CD14-positive monocyte (primary cell): ENCODE results near the gene ALS2. TPM values are rescaled to one million over a fixed set of nuclear protein-coding genes. Genes with fewer than 3 reads are reported as not detected.

Experiments
- DNase-seq, 3 donors: peaks; one replicate each; pipeline ENCODE4 v3.0.0-alpha.2; 2011 to 2022
- H2AFZ ChIP-seq: 2 replicates; pipeline ENCODE4 v1.6.0; 2012; ENCODE audit warnings: mild to moderate bottlenecking, low read depth, low read length, inconsistent platforms; ENCODE audit not compliant: insufficient read depth, poor library complexity, severe bottlenecking
- H3K27ac ChIP-seq, 2 donors: 1 replicate in 1 of 2; 2 replicates in 1 of 2; pipeline ENCODE4 v1.5.1; 2012 to 2013; ENCODE audit warnings: low read length in 2 of 2, control low read depth in 1 of 2, inconsistent platforms in 1 of 2, low read depth in 1 of 2, mild to moderate bottlenecking in 1 of 2
- H3K27me3 ChIP-seq, 2 donors: one replicate each; pipeline versions ENCODE4 v1.6.0 to v1.6.1; 2011 to 2013; ENCODE audit warnings: low read length in 2 of 2; ENCODE audit not compliant: control insufficient read depth in 2 of 2, insufficient read depth in 2 of 2
- H3K36me3 ChIP-seq, 2 donors: replicated peaks in 1 of 2; 1 replicate in 1 of 2; 2 replicates in 1 of 2; pipeline versions ENCODE4 v1.5.1 to v1.6.1; 2012 to 2013; ENCODE audit warnings: low read length in 2 of 2, control low read depth in 1 of 2, inconsistent platforms in 1 of 2, mild to moderate bottlenecking in 1 of 2; ENCODE audit not compliant: insufficient read depth in 2 of 2, control insufficient read depth in 1 of 2
- H3K4me1 ChIP-seq, 2 donors: 1 replicate in 1 of 2; 2 replicates in 1 of 2; pipeline versions ENCODE4 v1.5.1 to v1.6.1; 2012 to 2013; ENCODE audit warnings: low read length in 2 of 2, control low read depth in 1 of 2, inconsistent platforms in 1 of 2, mild to moderate bottlenecking in 1 of 2, moderate library complexity in 1 of 2; ENCODE audit not compliant: insufficient read depth in 2 of 2, control insufficient read depth in 1 of 2
- H3K4me2 ChIP-seq: replicated peaks from 2 replicates; pipeline ENCODE3; 2012; ENCODE audit warnings: low read length, moderate library complexity, mild to moderate bottlenecking; ENCODE audit not compliant: poor library complexity, severe bottlenecking; ENCODE audit errors: extremely low read depth
- H3K4me3 ChIP-seq, 3 experiments: fragments of 200-600 bp in 1 of 3; sonication (generic) in 1 of 3; replicated peaks in 1 of 3; 1 replicate in 2 of 3; 2 replicates in 1 of 3; pipeline ENCODE4 v1.5.1; 2011 to 2013; ENCODE audit warnings: low read length in 3 of 3, mild to moderate bottlenecking in 3 of 3, control low read depth in 2 of 3, low read depth in 2 of 3, inconsistent platforms in 1 of 3, moderate library complexity in 1 of 3
- H3K79me2 ChIP-seq: 2 replicates; pipeline ENCODE4 v1.6.0; 2012; ENCODE audit warnings: mild to moderate bottlenecking, control low read depth, inconsistent platforms, low read length, moderate library complexity; ENCODE audit not compliant: insufficient read depth
- H3K9ac ChIP-seq: 2 replicates; pipeline ENCODE4 v1.6.0; 2017; ENCODE audit warnings: low read length, mild to moderate bottlenecking; ENCODE audit not compliant: insufficient read depth, poor library complexity, severe bottlenecking
- H3K9me3 ChIP-seq, 2 donors: replicated peaks in 1 of 2; 1 replicate in 1 of 2; 2 replicates in 1 of 2; pipeline versions ENCODE4 v1.5.1 to v1.6.1; 2012 to 2013; ENCODE audit warnings: low read length in 2 of 2, control low read depth in 1 of 2; ENCODE audit not compliant: control insufficient read depth in 1 of 2, insufficient read depth in 1 of 2
- H4K20me1 ChIP-seq: 2 replicates; pipeline ENCODE4 v1.6.0; 2012; ENCODE audit warnings: mild to moderate bottlenecking, low read length, control low read depth, moderate library complexity; ENCODE audit not compliant: insufficient read depth
- H3K27ac Mint-ChIP-seq, 7 donors: one replicate each; pipeline ENCODE4 v1.8.0; 2020; ENCODE audit warnings: mild to moderate bottlenecking in 7 of 7, mixed read lengths in 7 of 7, moderate library complexity in 6 of 7, inconsistent platforms in 2 of 7
- H3K27me3 Mint-ChIP-seq, 3 donors: one replicate each; pipeline ENCODE4 v1.8.0; 2021 to 2022; ENCODE audit warnings: low read depth in 3 of 3, mild to moderate bottlenecking in 3 of 3, mixed read lengths in 3 of 3, moderate library complexity in 3 of 3, inconsistent platforms in 1 of 3
- H3K36me3 Mint-ChIP-seq, 2 donors: one replicate each; pipeline ENCODE4 v1.8.0; 2020; ENCODE audit warnings: mixed read lengths in 2 of 2, inconsistent platforms in 1 of 2, mild to moderate bottlenecking in 1 of 2
- H3K4me1 Mint-ChIP-seq: one replicate; pipeline ENCODE4 v1.8.0; 2020; ENCODE audit warnings: mild to moderate bottlenecking, mixed read lengths
- H3K4me3 Mint-ChIP-seq, 2 donors: one replicate each; pipeline ENCODE4 v1.8.0; 2020; ENCODE audit warnings: mild to moderate bottlenecking in 2 of 2, mixed read lengths in 2 of 2, moderate library complexity in 1 of 2
- H3K9me3 Mint-ChIP-seq, 7 donors: one replicate each; pipeline ENCODE4 v1.8.0; 2020 to 2022; ENCODE audit warnings: mixed read lengths in 7 of 7, mild to moderate bottlenecking in 6 of 7, moderate library complexity in 6 of 7, inconsistent platforms in 2 of 7
- CTCF ChIP-seq: fragments of 200-600 bp; IDR thresholded peaks from one replicate; pipeline ENCODE4 v1.8.0; 2022; ENCODE audit warnings: antibody characterized with exemption, mild to moderate bottlenecking
- WGBS: methylation state at CpG from one replicate; pipeline ENCODE4 v1.1.5; 2013; ENCODE audit warnings: missing lambda C conversion rate; ENCODE audit not compliant: insufficient coverage; 5-methylcytosine and 5-hydroxymethylcytosine counted together
- intact Hi-C, 2 donors: fragments of 100-400 bp; cut with micrococcal nuclease; formaldehyde crosslinking; loops; one replicate each; pipeline versions ENCODE4 v1.15.0 to v1.15.1; 2023
- polyA plus RNA-seq, 3 donors: library from polyadenylated mRNA; depleted of rRNA in 1 of 3; unstranded in 2 of 3; stranded (reverse) in 1 of 3; fragments of 300-500 nt in 2 of 3; fragments of >200 nt in 1 of 3; fragmentation: Illumina TruSeq in 2 of 3; gene quantifications; 1 replicate in 2 of 3; 2 replicates in 1 of 3; pipeline ENCODE4 v1.2.3, GENCODE V29; 2012 to 2021

ALS2 gene
- polyA plus RNA-seq, 3 donors: 2.6 to 4.7 (median 3.1) TPM

GRCh38 chr2:201707142-201707541 lies 73.6 kb downstream of the ALS2 start:
- no peak for TF ChIP-seq CTCF
- H3K4me3 ChIP-seq: no peak overlapping the region
- H3K27ac Mint-ChIP-seq: no peak overlapping the region
- no peaks in the 10 kb centered on the region for H3K27me3 ChIP-seq
- no peaks in the 10 kb centered on the region for H3K27me3 Mint-ChIP-seq
- H3K4me2 ChIP-seq: no peak overlapping the region
- no peak overlapping the region for H3K4me3 Mint-ChIP-seq
- no peak overlapping the region for H3K9ac ChIP-seq
- peaks cover 56 to 62% of the 10 kb centered on the region in 2 donors for H3K36me3 Mint-ChIP-seq
- intact Hi-C loops: no loop called here
- no peaks in the 10 kb centered on the region for H3K4me1 Mint-ChIP-seq
- no peaks in the 10 kb centered on the region for H3K79me2 ChIP-seq
- no peak for DNase-seq
- no peak overlapping the region for H2AFZ ChIP-seq
- no peaks in the 10 kb centered on the region for H4K20me1 ChIP-seq
- no peaks in the 10 kb centered on the region for H3K9me3 ChIP-seq
- H3K27ac ChIP-seq: no peak overlapping the region
- H3K9me3 Mint-ChIP-seq: peaks cover 0 to 1% (median 0%) of the 10 kb centered on the region in 7 donors
- WGBS: no CpG with 5 or more reads among the region's 1 CpG
- no peaks in the 10 kb centered on the region for H3K4me1 ChIP-seq
- H3K36me3 ChIP-seq: peaks cover 45 to 68% of the 10 kb centered on the region in 2 donors

- no peak for TF ChIP-seq CTCF
- H3K4me3 ChIP-seq: no peak overlapping the region
- no peaks in the 10 kb centered on the region for H3K9me3 Mint-ChIP-seq
- H3K4me1 Mint-ChIP-seq: no peaks in the 10 kb centered on the region
- H4K20me1 ChIP-seq: no peaks in the 10 kb centered on the region
- no peak overlapping the region for H3K27ac Mint-ChIP-seq
- no peaks in the 10 kb centered on the region for H3K4me1 ChIP-seq
- H3K4me3 Mint-ChIP-seq: no peak overlapping the region
- H2AFZ ChIP-seq: no peak overlapping the region
- no peak overlapping the region for H3K4me2 ChIP-seq
- no CpG with 5 or more reads among the region's 5 CpGs for WGBS
- H3K36me3 ChIP-seq: peaks cover 45 to 67% of the 10 kb centered on the region in 2 donors
- DNase-seq: no peak
- intact Hi-C loops: no loop called here
- H3K27me3 ChIP-seq: no peaks in the 10 kb centered on the region
- no peaks in the 10 kb centered on the region for H3K9me3 ChIP-seq
- no peak overlapping the region for H3K27ac ChIP-seq
- H3K79me2 ChIP-seq: no peaks in the 10 kb centered on the region
- no peak overlapping the region for H3K9ac ChIP-seq
- H3K36me3 Mint-ChIP-seq: peaks cover 59 to 64% of the 10 kb centered on the region in 2 donors
- no peaks in the 10 kb centered on the region for H3K27me3 Mint-ChIP-seq
Observed at GRCh38 chr2:201704536-201704935, 76.2 kb downstream of the ALS2 start.
